Neuronal stem cell (in vitro differentiated cells): ENCODE results near the gene MRPL57.
"Not testable (repeated sequence)": the region's sequence is repeated elsewhere in the genome, so short reads cannot be mapped to it uniquely, and the experiment has no call there.

Experiments used
- DNase-seq: peaks from one replicate; pipeline ENCODE4 v3.0.0-alpha.2; 2013; ENCODE audit warnings: low spot score
- H2AFZ ChIP-seq: one replicate; pipeline ENCODE4 v1.6.1; 2013; ENCODE audit warnings: mild to moderate bottlenecking, low read length, inconsistent platforms
- H2AK5ac ChIP-seq: 2 replicates; pipeline ENCODE4 v1.6.1; 2013; ENCODE audit warnings: low read depth, mild to moderate bottlenecking, inconsistent platforms, low read length, moderate library complexity, mixed read lengths
- H2BK120ac ChIP-seq: 2 replicates; pipeline ENCODE4 v1.6.1; 2013; ENCODE audit warnings: low read depth, mild to moderate bottlenecking, inconsistent platforms, low read length, moderate library complexity, mixed read lengths
- H2BK12ac ChIP-seq: one replicate; pipeline ENCODE4 v1.6.1; 2013; ENCODE audit warnings: low read length, inconsistent platforms
- H2BK15ac ChIP-seq: 2 replicates; pipeline ENCODE4 v1.6.1; 2013; ENCODE audit warnings: mild to moderate bottlenecking, low read length, inconsistent platforms, mixed read lengths
- H2BK5ac ChIP-seq: one replicate; pipeline ENCODE4 v1.6.1; 2013; ENCODE audit warnings: inconsistent platforms, mild to moderate bottlenecking, low read length, moderate library complexity
- H3K14ac ChIP-seq: one replicate; pipeline ENCODE4 v1.6.1; 2013; ENCODE audit warnings: low read length, inconsistent platforms
- H3K18ac ChIP-seq: 2 replicates; pipeline ENCODE4 v1.6.1; 2013; ENCODE audit warnings: low read length, inconsistent platforms
- H3K23ac ChIP-seq: 2 replicates; pipeline ENCODE4 v1.6.1; 2013; ENCODE audit warnings: low read depth, mild to moderate bottlenecking, mixed read lengths, low read length, inconsistent platforms; ENCODE audit not compliant: poor library complexity
- H3K27ac ChIP-seq: replicated peaks from 3 replicates; pipeline ENCODE4 v1.5.1; 2013; ENCODE audit warnings: low read length, inconsistent platforms
- H3K27me3 ChIP-seq, 3 experiments: 2 replicates each; pipeline ENCODE4 v1.6.1; 2013; ENCODE audit warnings: low read length in 3 of 3, mild to moderate bottlenecking in 2 of 3, inconsistent platforms in 1 of 3, low read depth in 1 of 3, mixed read lengths in 1 of 3, moderate library complexity in 1 of 3; ENCODE audit not compliant: control insufficient read depth in 3 of 3, insufficient read depth in 3 of 3
- H3K36me3 ChIP-seq, 2 donors: replicated peaks in 1 of 2; 2 replicates each; pipeline ENCODE4 v1.6.1; 2013; ENCODE audit warnings: low read length in 2 of 2; ENCODE audit not compliant: control insufficient read depth in 2 of 2, insufficient read depth in 2 of 2
- H3K4ac ChIP-seq: 2 replicates; pipeline ENCODE4 v1.6.1; 2013; ENCODE audit warnings: inconsistent platforms, mild to moderate bottlenecking, low read length, moderate library complexity
- H3K4me1 ChIP-seq, 2 donors: 1 replicate in 1 of 2; 2 replicates in 1 of 2; pipeline ENCODE4 v1.6.1; 2013; ENCODE audit warnings: low read length in 2 of 2, low read depth in 1 of 2; ENCODE audit not compliant: control insufficient read depth in 2 of 2, insufficient read depth in 1 of 2
- H3K4me2 ChIP-seq: one replicate; pipeline ENCODE4 v1.6.1; 2013; ENCODE audit warnings: mild to moderate bottlenecking, low read length, inconsistent platforms; ENCODE audit not compliant: insufficient read depth, poor library complexity, severe bottlenecking
- H3K4me3 ChIP-seq, 2 donors: 2 replicates each; pipeline ENCODE4 v1.5.1; 2013; ENCODE audit warnings: low read length in 2 of 2, mild to moderate bottlenecking in 2 of 2, inconsistent platforms in 1 of 2, moderate library complexity in 1 of 2
- H3K79me1 ChIP-seq: one replicate; pipeline ENCODE4 v1.6.1; 2013; ENCODE audit warnings: low read depth, mild to moderate bottlenecking, inconsistent platforms, low read length, moderate library complexity
- H3K9ac ChIP-seq: one replicate; pipeline ENCODE4 v1.6.1; 2013; ENCODE audit warnings: mild to moderate bottlenecking, low read depth, low read length, inconsistent platforms; ENCODE audit not compliant: poor library complexity
- H3K9me3 ChIP-seq, 2 donors: replicated peaks in 1 of 2; 2 replicates each; pipeline versions ENCODE3 to v1.6.1; 2013; ENCODE audit warnings: low read length in 2 of 2, mild to moderate bottlenecking in 2 of 2, inconsistent platforms in 1 of 2, low read depth in 1 of 2, mixed read lengths in 1 of 2, moderate library complexity in 1 of 2; ENCODE audit not compliant: control insufficient read depth in 2 of 2, insufficient read depth in 1 of 2
- H4K8ac ChIP-seq: one replicate; pipeline ENCODE4 v1.6.1; 2013; ENCODE audit warnings: low read depth, mild to moderate bottlenecking, inconsistent platforms, low read length, moderate library complexity
- H4K91ac ChIP-seq: one replicate; pipeline ENCODE4 v1.6.1; 2013; ENCODE audit warnings: low read length, low read depth, mild to moderate bottlenecking, inconsistent platforms; ENCODE audit not compliant: poor library complexity
- WGBS, 2 donors: extraction: QIAGEN DNeasy Blood & Tissue Kit; methylation state at CpG; one replicate each; pipeline ENCODE4 v1.1.7; 2013; ENCODE audit warnings: missing lambda C conversion rate in 2 of 2, mixed read lengths in 1 of 2; ENCODE audit not compliant: insufficient read length in 2 of 2, insufficient replicate concordance in 1 of 2; ENCODE audit errors: extremely low coverage in 2 of 2; 5-methylcytosine and 5-hydroxymethylcytosine counted together

Gene MRPL57

GRCh38 chr13:21219036-21219381 is 42.6 kb downstream of the MRPL57 start:
- no peak for DNase-seq
- no peak overlapping the region for H3K4me3 ChIP-seq
- H4K91ac ChIP-seq, result no peak overlapping the region
- no peak overlapping the region for H2BK120ac ChIP-seq
- no peak overlapping the region for H2BK12ac ChIP-seq
- no peak overlapping the region for H2BK15ac ChIP-seq
- H3K27ac ChIP-seq, result no peak overlapping the region
- H2AFZ ChIP-seq, result peak overlapping the region; percentile 55
- no peaks in the 10 kb centered on the region for H3K27me3 ChIP-seq
- H3K79me1 ChIP-seq, result no peaks in the 10 kb centered on the region
- H3K23ac ChIP-seq, result no peak overlapping the region
- H2AK5ac ChIP-seq, result no peak overlapping the region
- H3K18ac ChIP-seq, result no peak overlapping the region
- no peak overlapping the region for H3K4me2 ChIP-seq
- H2BK5ac ChIP-seq, result no peak overlapping the region
- H3K9ac ChIP-seq, result no peak overlapping the region
- H4K8ac ChIP-seq, result no peak overlapping the region
- H3K36me3 ChIP-seq, result no peaks in the 10 kb centered on the region
- no peak overlapping the region for H3K14ac ChIP-seq
- peaks cover 0 to 3% of the 10 kb centered on the region in 2 donors for H3K9me3 ChIP-seq
- no CpG with 5 or more reads among the region's 3 CpGs for WGBS, 2 donors
- no peak overlapping the region for H3K4ac ChIP-seq
- peaks cover 0 to 3% of the 10 kb centered on the region in 2 donors for H3K4me1 ChIP-seq

DNA sequence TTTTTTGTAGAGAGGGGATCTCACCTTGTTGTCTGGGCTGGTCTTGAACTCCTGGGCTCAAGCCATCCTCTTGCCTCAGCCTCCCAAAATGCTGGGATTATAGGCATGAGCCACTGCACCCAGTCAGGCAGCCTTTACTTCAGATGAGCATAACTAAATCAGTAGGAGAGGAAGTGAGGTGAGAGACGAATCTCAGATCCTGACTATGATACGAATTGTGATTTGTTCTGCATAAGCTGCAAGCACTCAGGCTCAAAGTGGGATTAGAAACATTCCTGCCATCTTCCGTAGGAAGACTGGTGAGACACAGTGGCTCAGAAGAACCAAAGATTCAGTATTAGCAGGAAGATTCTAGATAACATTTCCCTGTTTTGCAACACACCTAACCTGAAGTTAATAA is 43.3 kb downstream of the MRPL57 start:
- H4K91ac ChIP-seq, H3K9ac ChIP-seq, H3K79me1 ChIP-seq, H3K14ac ChIP-seq, H2BK5ac ChIP-seq, H2AFZ ChIP-seq, H2BK12ac ChIP-seq, H2BK120ac ChIP-seq, H3K4me1 ChIP-seq, H3K36me3 ChIP-seq, H3K23ac ChIP-seq, H3K4me2 ChIP-seq, H3K27me3 ChIP-seq, H3K27ac ChIP-seq, H2AK5ac ChIP-seq, H3K18ac ChIP-seq, H3K4ac ChIP-seq, H2BK15ac ChIP-seq, H3K4me3 ChIP-seq, DNase-seq, H3K9me3 ChIP-seq, H4K8ac ChIP-seq: not testable (repeated sequence)
- WGBS, 2 donors, result no CpG with 5 or more reads among the region's 3 CpGs

DNA sequence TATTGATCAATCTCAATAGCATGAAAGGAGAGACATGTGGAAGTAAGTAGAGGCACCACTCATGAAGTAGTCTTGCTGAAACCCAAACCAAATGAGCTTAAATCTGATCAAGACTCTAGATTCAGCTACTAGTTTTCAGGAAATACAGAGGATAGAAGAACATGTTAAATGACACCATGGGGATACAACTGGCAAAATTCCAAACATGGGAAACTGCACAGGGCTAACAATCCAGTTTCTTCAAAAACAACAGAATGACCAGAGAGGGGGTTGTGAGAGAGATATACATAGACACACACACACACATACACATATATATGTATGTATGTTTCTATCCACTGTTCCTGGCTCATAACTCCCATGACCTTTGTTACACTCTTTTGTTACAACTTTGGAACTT is 44.8 kb downstream of the MRPL57 start:
- Histone ChIP-seq H3K18ac (no peak overlapping the region), H2BK5ac (no peak overlapping the region), H2AK5ac (no peak overlapping the region), H3K9ac (no peak overlapping the region), H3K4ac (no peak overlapping the region), H3K36me3 (no peaks in the 10 kb centered on the region), H3K27me3 (no peaks in the 10 kb centered on the region), H3K79me1 (no peaks in the 10 kb centered on the region), H3K14ac (no peak overlapping the region), H4K91ac (no peak overlapping the region), H3K4me2 (no peak overlapping the region), H2AFZ (no peak overlapping the region), H2BK12ac (no peak overlapping the region), H3K27ac (no peak overlapping the region), H2BK120ac (no peak overlapping the region), H3K4me3 (no peak overlapping the region), H3K4me1 (peaks cover 0 to 3% of the 10 kb centered on the region in 2 donors), H3K9me3 (peaks cover 0 to 3% of the 10 kb centered on the region in 2 donors), H3K23ac (no peak overlapping the region), H2BK15ac (no peak overlapping the region), H4K8ac (no peak overlapping the region)
- DNase-seq, result no peak

GRCh38 chr13:21225082-21225481 is 48.6 kb downstream of the MRPL57 start:
- no peaks in the 10 kb centered on the region for H3K36me3 ChIP-seq
- peaks cover 0 to 3% of the 10 kb centered on the region in 2 donors for H3K9me3 ChIP-seq
- H2AFZ ChIP-seq, result no peak overlapping the region
- no peaks in the 10 kb centered on the region for H3K79me1 ChIP-seq
- WGBS, 2 donors, result no CpG with 5 or more reads among the region's 6 CpGs
- no peak overlapping the region for H3K18ac ChIP-seq
- no peak overlapping the region for H2BK12ac ChIP-seq
- H3K9ac ChIP-seq, result no peak overlapping the region
- H3K4me1 ChIP-seq, result no peaks in the 10 kb centered on the region
- H2BK15ac ChIP-seq, result no peak overlapping the region
- H3K4me2 ChIP-seq, result no peak overlapping the region
- no peak overlapping the region for H3K23ac ChIP-seq
- H2AK5ac ChIP-seq, result no peak overlapping the region
- no peak overlapping the region for H4K8ac ChIP-seq
- H3K4ac ChIP-seq, result no peak overlapping the region
- DNase-seq, result no peak
- no peak overlapping the region for H3K27ac ChIP-seq
- no peaks in the 10 kb centered on the region for H3K27me3 ChIP-seq
- H2BK120ac ChIP-seq, result no peak overlapping the region
- H4K91ac ChIP-seq, result no peak overlapping the region
- H2BK5ac ChIP-seq, result no peak overlapping the region
- no peak overlapping the region for H3K4me3 ChIP-seq
- no peak overlapping the region for H3K14ac ChIP-seq
